Neural progenitor cell (in vitro differentiated cells): ENCODE measurements around the gene DIPK1B. TPM values are rescaled to one million over a fixed set of nuclear protein-coding genes. Genes with fewer than 3 reads are reported as not detected.

Experiments
- DNase-seq: peaks from one replicate; pipeline ENCODE4 v3.0.0-alpha.2; 2016; ENCODE audit warnings: low spot score
- H2AFZ ChIP-seq: fragments of 200-600 bp; sonication (generic); replicated peaks from 2 replicates; pipeline ENCODE4 v1.6.1; 2016; ENCODE audit warnings: antibody characterized with exemption
- H3F3A ChIP-seq: fragments of 200-600 bp; sonication (generic); 2 replicates; pipeline ENCODE4 v1.6.1; 2016; ENCODE audit warnings: antibody characterized with exemption, low read depth
- H3K27ac ChIP-seq: fragments of 200-600 bp; sonication (generic); 2 replicates; pipeline ENCODE4 v1.5.1; 2016; ENCODE audit warnings: mild to moderate bottlenecking
- H3K27me3 ChIP-seq: fragments of 200-600 bp; sonication (generic); 2 replicates; pipeline ENCODE4 v1.6.1; 2016; ENCODE audit warnings: mild to moderate bottlenecking, moderate library complexity
- H3K36me3 ChIP-seq: fragments of 200-600 bp; sonication (generic); 2 replicates; pipeline ENCODE4 v1.5.1; 2016
- H3K4me1 ChIP-seq: fragments of 200-600 bp; sonication (generic); 2 replicates; pipeline ENCODE4 v1.6.1; 2016; ENCODE audit warnings: mixed run types
- H3K4me2 ChIP-seq: fragments of 200-600 bp; sonication (generic); 2 replicates; pipeline ENCODE4 v1.6.1; 2016
- H3K4me3 ChIP-seq: fragments of 200-600 bp; sonication (generic); 2 replicates; pipeline ENCODE4 v1.5.1; 2016
- H3K79me2 ChIP-seq: fragments of 200-600 bp; sonication (generic); 2 replicates; pipeline ENCODE4 v1.6.1; 2016; ENCODE audit warnings: low read depth
- H3K9ac ChIP-seq: fragments of 200-600 bp; sonication (generic); 2 replicates; pipeline ENCODE4 v1.6.1; 2016
- H3K9me3 ChIP-seq: fragments of 200-600 bp; sonication (generic); 2 replicates; pipeline ENCODE4 v1.5.1; 2016; ENCODE audit warnings: low read depth
- H4K20me1 ChIP-seq: fragments of 200-600 bp; sonication (generic); 2 replicates; pipeline ENCODE4 v1.6.1; 2016; ENCODE audit warnings: low read depth
- H3K27ac Mint-ChIP-seq: 3 replicates; pipeline ENCODE4 v1.8.0; 2021; ENCODE audit warnings: mixed read lengths
- H3K27me3 Mint-ChIP-seq: 2 replicates; pipeline ENCODE4 v1.8.0; 2022; ENCODE audit warnings: low read depth, mild to moderate bottlenecking, inconsistent platforms, moderate library complexity, mixed read lengths; ENCODE audit not compliant: insufficient read depth
- H3K36me3 Mint-ChIP-seq: 3 replicates; pipeline ENCODE4 v1.8.0; 2021; ENCODE audit warnings: mixed read lengths
- H3K4me1 Mint-ChIP-seq: 3 replicates; pipeline ENCODE4 v1.8.0; 2021; ENCODE audit warnings: mixed read lengths
- H3K4me3 Mint-ChIP-seq: 3 replicates; pipeline ENCODE4 v1.8.0; 2021; ENCODE audit warnings: mild to moderate bottlenecking, moderate library complexity, mixed read lengths
- H3K9me3 Mint-ChIP-seq: 3 replicates; pipeline ENCODE4 v1.8.0; 2020; ENCODE audit warnings: mixed read lengths
- CTCF ChIP-seq: fragments of 200-600 bp; sonication (generic); IDR thresholded peaks from 2 replicates; pipeline ENCODE4 v1.5.1; 2017; ENCODE audit warnings: antibody characterized with exemption, mild to moderate bottlenecking
- EZH2 ChIP-seq: fragments of 200-600 bp; sonication (generic); IDR thresholded peaks from 2 replicates; pipeline ENCODE4 v1.6.1; 2017; ENCODE audit warnings: antibody characterized with exemption, mild to moderate bottlenecking, moderate library complexity
- EZH2phosphoT487 ChIP-seq: fragments of 200-600 bp; sonication (generic); IDR thresholded peaks from 2 replicates; pipeline ENCODE4 v1.6.1; 2017; ENCODE audit warnings: antibody characterized with exemption
- total RNA-seq: library from RNA; depleted of rRNA; stranded (reverse); fragments of >200 nt; gene quantifications from 2 replicates; pipeline ENCODE4 v1.2.3, GENCODE V29; 2015; ENCODE audit warnings: low replicate concordance

The DIPK1B gene
- total RNA-seq, 1 donor from 2014 or later: 11.8 TPM

DNA sequence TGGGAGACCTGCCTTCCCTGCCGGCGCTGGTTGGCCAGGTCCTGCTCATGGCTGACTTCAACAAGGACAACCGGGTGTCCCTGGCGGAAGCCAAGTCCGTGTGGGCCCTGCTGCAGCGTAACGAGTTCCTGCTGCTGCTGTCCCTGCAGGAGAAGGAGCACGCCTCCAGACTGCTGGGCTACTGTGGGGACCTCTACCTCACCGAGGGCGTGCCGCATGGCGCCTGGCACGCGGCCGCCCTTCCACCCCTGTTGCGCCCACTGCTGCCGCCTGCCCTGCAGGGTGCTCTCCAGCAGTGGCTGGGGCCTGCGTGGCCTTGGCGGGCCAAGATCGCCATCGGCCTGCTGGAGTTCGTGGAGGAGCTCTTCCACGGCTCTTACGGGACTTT is 10.6 kb downstream of the DIPK1B start:
- Histone ChIP-seq H3K27ac (no peak overlapping the region), H3K4me2 (no peak overlapping the region), H3K4me1 (peaks cover 20% of the 10 kb centered on the region), H4K20me1 (peaks cover 94% of the 10 kb centered on the region), H3K4me3 (no peak overlapping the region), H3K79me2 (peaks cover 36% of the 10 kb centered on the region), H3F3A (peaks cover 59% of the 10 kb centered on the region), H3K27me3 (no peaks in the 10 kb centered on the region), H3K9me3 (no peaks in the 10 kb centered on the region), H2AFZ (no peak overlapping the region), H3K9ac (no peak overlapping the region), H3K36me3 (no peaks in the 10 kb centered on the region)
- Mint-ChIP-seq H3K9me3 (no peaks in the 10 kb centered on the region), H3K4me1 (peaks cover 43% of the 10 kb centered on the region), H3K36me3 (peaks cover 21% of the 10 kb centered on the region), H3K27me3 (peaks cover 20% of the 10 kb centered on the region), H3K4me3 (no peak overlapping the region), H3K27ac (no peak overlapping the region)
- DNase-seq: no peak
- TF ChIP-seq EZH2phosphoT487: no peak
- TF ChIP-seq EZH2: no peak
- TF ChIP-seq CTCF: no peak

GRCh38 chr9:136723362-136723976 is 11.1 kb downstream of the DIPK1B start:
- Histone ChIP-seq H3K4me3 (no peak overlapping the region), H3K27ac (no peak overlapping the region), H3K4me2 (no peak overlapping the region), H2AFZ (no peak overlapping the region), H3K9me3 (no peaks in the 10 kb centered on the region), H3F3A (peaks cover 59% of the 10 kb centered on the region), H3K4me1 (peaks cover 20% of the 10 kb centered on the region), H3K9ac (no peak overlapping the region), H4K20me1 (peaks cover 91% of the 10 kb centered on the region), H3K27me3 (peaks cover 4% of the 10 kb centered on the region), H3K36me3 (no peaks in the 10 kb centered on the region), H3K79me2 (peaks cover 36% of the 10 kb centered on the region)
- Mint-ChIP-seq H3K36me3 (peaks cover 21% of the 10 kb centered on the region), H3K27ac (no peak overlapping the region), H3K9me3 (no peaks in the 10 kb centered on the region), H3K4me3 (peak overlapping the region; percentile 43), H3K27me3 (peaks cover 20% of the 10 kb centered on the region), H3K4me1 (peaks cover 41% of the 10 kb centered on the region)
- no peak for DNase-seq
- TF ChIP-seq CTCF (no peak), EZH2phosphoT487 (no peak), EZH2 (no peak)

DNA sequence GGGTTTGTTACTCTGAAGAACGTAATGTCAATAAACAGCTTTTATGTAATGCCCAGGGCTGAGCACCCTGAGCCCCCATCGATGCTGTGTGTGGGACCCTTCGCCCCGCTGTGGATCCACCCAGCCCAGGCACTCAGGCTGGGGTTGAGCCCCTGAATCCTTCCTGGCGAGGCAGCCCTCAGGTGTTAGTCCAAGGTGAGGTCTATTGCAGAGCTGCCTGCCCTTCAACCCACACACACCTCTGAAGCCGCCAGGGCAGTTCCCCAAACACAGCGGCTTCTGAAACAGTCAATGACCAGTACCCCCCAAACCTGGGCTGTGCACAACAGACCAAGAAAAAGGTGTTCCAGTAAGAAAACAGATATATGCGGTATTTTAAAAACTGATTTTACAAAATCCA is 11.6 kb downstream of the DIPK1B start:
- H4K20me1 ChIP-seq: peaks cover 87% of the 10 kb centered on the region
- no peak for DNase-seq
- H3K27ac ChIP-seq: no peak overlapping the region
- H3K79me2 ChIP-seq: peaks cover 36% of the 10 kb centered on the region
- TF ChIP-seq EZH2phosphoT487 (no peak), CTCF (no peak), EZH2 (no peak)
- Mint-ChIP-seq H3K4me1 (peaks cover 40% of the 10 kb centered on the region), H3K4me3 (no peak overlapping the region), H3K27ac (no peak overlapping the region), H3K27me3 (peaks cover 20% of the 10 kb centered on the region), H3K9me3 (no peaks in the 10 kb centered on the region), H3K36me3 (peaks cover 21% of the 10 kb centered on the region)
- H2AFZ ChIP-seq: no peak overlapping the region
- no peak overlapping the region for H3K4me2 ChIP-seq
- H3K4me1 ChIP-seq: peaks cover 20% of the 10 kb centered on the region
- no peak overlapping the region for H3K9ac ChIP-seq
- H3F3A ChIP-seq: peaks cover 62% of the 10 kb centered on the region
- H3K27me3 ChIP-seq: peaks cover 9% of the 10 kb centered on the region
- H3K36me3 ChIP-seq: no peaks in the 10 kb centered on the region
- no peak overlapping the region for H3K4me3 ChIP-seq
- H3K9me3 ChIP-seq: no peaks in the 10 kb centered on the region
